Fibroblast of skin of abdomen (primary cell): Measurements from ENCODE around the gene CCR5.

Experiments used
- DNase-seq: peaks from one replicate; pipeline ENCODE4 v3.0.0-alpha.2; 2013

CCR5 gene

DNA sequence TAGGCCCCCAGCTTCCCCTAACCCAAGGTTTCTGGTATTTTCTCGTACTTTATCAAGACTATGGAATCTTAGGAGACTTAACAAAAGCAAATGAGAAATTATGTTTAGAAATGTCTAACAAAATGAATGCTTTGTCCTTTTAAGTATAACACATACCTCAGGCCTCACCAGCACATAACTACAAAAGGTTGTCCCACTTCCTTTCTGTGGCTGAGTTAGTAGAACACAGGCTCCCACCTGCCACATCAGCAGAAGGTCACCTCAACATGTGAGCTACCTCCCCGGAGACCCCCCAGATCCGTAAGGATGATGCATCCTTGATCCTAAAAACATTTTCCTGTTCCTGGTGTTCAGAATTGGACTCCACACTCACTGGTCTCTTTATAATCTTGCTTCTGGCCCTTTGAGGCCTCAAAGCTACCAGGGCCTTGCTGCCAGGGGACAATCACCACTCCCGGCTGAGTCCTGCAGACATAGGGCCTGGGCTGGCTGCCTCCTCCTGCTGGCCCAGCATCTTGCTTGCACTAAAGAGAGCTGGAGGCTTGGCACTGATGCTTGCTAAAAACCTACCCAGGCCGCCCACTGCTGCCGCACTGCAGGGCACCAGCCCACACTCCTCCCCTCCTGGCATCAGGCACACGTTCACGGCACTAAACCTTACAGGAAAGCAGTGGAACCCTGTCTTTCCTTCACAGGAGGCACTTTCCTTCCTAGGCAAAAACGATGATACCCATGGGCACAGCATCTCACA is 39.2 kb downstream of the CCR5 start:
- DNase-seq, result no peak

DNA sequence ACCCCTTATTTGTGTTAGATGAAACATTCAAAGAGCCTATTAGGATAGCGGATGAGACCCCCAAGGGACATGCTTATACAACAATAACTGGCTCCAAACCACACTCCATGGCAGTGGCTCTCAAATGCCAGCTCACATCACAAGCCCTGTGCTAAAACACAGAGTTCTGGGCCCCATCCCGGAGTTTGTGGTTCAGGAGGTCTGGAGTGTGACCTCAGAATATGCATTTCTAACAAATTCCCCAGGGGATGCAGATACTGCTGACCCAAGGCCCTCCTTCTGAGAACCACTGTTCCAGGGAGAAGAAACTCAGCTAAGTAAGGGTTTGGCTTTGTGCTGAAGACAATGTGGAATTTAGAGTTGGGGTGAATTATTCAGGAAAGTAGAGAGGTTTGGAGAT is 39.9 kb downstream of the CCR5 start:
- DNase-seq, result no peak

DNA sequence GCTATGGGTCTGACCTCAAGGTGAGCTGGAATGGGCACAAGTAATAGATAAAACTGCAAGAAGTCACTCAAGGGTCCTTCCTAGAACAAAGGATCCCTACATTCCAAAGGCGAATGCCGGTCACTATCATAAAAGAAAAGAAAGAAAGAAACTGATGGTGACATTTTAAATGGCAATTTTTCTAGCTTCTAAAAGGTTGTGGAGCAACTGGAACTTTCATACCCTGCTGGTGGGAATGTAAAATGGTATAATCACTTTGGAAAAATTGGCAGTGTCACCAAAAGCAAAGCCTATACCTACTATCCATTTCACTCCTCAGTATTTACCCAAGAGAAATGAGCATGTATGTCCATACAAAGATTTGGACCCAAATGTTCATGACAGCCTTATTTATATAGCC is 40.5 kb downstream of the CCR5 start:
- no peak for DNase-seq

DNA sequence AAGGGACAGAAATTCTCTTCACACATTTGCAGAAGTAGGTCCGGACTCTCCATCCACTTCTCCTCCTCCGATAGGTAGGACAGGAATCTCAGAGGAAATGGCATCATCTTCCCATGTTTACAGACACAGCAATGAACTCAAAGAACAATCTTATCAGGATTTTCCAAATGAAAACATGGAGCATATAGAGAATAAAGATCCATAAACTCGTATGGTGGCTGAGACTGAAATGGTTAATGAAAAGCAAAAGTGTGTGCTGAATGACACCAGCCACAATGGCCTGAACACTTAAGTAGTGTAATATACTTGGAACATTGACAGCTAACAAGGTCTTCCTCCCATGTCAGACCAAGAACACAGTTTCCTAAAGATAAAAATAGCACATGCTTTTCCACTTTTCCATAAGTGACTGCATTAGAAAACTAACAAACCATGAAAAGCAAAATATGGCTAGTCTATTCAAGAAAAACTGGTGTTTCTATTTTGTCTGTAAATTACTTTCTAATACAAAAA is 42.1 kb downstream of the CCR5 start:
- no peak for DNase-seq

DNA sequence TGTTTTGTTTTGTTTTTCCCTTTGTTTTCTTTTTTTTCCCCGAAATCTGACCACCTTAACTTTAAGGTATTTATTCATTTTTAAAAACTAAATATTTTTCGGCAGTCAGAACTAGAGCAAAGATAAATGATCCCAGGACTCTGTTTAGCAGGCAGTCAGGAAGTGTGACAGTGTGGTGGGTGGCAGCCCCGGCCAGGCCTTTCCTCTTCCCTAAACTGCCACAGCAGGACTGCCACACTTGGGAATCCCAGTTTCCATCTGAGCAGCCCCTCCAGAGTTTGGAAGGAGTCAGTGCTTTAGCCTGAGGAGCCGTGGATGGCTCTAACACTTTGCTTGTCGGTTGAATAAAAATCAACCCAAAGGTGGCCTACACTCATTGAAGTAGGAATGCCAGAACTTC is 43.2 kb downstream of the CCR5 start:
- no peak for DNase-seq

DNA sequence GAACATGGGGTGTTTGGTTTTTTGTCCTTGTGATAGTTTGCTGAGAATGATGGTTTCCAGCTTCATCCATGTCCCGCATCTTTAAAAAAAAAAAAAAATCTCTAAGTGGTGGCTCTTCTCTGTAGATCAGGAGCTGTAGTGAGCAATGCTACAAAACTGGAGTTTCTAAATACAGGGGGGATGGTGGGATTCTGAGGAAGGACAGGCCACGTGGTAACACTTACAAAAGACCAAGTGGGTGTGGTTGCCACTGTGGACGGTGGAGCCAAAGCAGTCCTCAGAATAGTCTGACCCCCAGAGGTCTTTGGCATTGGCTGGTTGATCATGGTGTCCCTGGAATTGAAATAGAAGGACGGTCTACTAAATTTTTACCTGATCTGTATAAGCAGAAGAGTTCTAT is 44.0 kb downstream of the CCR5 start:
- no peak for DNase-seq

DNA sequence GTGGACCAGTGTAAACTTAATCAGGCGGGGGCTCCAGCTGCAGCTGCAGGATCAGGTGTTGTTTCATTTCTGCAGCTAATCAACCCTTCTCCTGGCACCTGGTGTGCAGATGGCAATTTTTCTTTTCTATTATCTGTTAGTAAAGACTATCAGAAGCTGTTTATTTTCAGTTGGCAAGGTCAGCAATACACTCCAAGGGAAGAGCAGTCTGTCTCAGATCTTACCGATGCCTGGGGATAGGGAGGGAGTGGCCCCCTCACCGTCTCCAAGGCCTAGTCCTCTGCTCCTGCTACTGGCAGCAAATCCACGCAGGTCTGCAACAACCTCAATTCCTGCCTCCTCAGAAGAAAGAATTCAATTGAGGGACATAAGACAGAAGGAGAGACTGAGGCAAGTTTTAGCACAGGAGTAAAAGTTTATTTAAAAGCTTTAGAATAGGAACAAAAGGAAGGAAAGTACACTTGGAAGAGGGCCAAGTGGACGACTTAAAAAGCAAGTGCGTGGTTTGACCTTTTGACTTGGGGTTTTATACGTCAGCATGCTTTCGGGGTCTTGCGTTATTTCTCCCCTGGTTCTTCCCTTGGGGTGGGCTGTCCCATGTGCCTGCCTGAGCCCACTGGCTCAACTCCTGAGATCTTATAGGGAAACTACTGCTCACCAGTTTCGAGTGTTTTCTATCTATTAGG is 45.5 kb downstream of the CCR5 start:
- no peak for DNase-seq

DNA sequence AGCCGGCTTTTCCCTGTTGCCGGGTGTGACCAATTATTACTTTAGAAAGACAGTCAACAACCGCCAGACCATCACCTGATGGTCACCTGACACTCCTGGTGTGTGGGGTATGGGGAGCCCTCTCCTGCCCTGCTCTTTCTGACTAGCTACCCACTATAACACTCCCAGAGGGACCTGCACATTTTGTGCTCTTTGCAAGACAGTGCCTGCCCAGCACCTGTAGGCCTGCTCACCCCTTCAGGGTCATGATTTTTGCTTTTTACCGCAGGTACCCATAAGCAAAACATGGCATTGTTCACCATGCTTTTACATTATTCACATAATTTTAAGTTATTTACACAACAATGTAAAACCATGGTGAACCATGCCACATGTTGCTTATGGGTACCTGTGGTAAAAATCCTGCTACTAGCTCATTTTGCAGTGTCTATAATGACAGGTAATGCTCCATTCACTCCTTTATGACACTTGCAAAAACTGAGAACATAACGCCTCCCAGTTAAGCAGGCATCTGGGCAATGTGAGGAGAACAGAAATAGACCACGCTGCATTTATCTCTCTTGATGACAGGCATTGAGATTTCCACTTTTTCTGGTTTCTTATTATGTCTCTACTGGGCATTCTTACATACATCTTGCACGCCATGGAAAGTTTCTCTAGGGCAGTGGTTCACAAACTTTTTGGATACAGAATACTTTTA is 46.2 kb downstream of the CCR5 start:
- DNase-seq, result no peak

DNA sequence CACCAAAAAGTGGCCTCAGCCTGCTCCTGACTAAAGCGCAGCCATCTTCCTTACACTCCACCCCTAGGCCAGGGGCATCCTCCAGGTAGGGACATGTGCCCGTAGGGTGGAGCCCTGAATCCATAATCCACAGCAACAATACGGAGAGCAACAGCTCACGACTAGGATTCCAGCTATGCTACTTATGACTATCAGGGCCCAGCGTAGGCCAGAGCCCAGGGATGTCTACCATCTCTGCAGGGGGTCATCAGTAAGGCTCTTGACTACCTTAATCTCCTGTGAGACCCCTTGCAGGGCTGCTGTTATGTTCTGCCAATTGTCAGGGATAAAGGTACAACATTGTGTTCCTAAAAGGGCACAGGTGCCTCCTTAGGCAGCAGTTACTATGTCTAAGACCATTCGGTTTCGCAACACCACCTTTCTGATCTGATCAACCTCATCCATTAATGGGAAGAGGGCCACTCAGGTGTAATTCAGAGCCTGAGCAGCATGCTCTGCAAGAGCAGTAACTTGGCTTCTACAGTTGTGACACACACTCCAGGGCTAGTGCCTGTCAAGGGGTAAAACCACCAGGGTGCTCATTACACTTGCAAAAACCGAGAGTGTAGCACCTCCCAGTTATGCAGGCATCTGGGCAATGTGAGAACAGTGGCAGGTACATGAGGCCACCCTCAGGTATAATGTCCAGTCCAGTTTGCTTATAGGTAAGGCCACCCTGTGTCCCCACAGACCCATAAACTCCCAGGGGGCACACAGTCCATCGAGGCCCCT is 47.3 kb downstream of the CCR5 start:
- DNase-seq, result no peak

DNA sequence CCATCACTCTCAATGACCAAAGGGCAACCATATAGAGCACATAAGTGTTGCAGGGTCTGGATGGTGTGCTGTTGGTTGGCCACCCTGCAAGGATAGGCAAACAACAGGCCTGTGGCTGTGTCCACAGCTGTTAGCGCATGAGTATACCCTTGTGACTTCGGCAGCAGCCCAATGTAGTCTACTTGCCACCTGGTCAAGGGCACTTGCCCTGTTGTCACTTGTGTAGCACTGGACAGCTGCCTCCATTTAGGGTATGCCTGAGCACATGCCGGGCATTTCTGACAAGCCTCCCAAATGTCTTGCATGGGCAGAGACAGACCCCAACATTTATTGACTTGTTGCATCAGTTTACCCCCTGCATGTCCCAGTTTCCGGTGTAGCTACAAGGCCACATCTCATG is 49.1 kb downstream of the CCR5 start:
- no peak for DNase-seq

DNA sequence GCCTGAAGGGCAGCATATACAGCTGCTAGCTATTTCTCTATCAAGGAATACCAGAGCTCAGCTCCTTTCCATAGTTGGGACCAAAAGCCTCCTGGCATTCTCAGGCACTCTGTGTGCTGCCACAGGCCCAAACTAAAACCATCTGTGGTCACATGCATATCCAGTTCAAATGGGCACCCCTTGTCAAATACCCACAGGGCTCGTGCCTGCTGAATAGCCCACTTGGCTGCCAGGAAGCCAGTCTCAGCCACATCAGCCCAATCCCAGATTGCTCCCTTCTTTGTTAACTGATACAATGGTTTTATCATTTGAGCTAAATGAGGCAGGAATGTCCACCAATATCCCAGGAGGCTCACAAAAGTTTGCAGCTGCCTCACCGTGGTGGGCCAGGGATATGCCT is 50.2 kb downstream of the CCR5 start:
- DNase-seq, result no peak

DNA sequence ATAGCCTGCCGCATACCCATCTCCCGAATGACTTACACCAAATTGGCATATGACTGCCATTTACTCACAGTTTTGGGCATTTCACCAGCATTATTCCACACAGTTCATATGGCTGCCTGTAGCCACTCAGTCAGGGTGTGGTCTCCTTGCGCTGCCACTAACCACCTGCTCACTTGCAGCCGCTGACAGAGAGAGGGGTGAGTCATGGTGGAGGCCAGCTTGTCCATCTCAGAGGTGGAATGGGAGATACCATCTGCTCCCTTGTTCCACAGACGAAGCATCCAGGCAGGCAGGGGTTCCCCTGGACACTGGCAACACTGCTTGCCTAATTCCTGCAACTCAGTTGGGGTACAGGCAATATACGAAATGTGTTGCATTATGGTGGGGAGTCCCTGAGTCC is 51.9 kb downstream of the CCR5 start:
- DNase-seq, result no peak

DNA sequence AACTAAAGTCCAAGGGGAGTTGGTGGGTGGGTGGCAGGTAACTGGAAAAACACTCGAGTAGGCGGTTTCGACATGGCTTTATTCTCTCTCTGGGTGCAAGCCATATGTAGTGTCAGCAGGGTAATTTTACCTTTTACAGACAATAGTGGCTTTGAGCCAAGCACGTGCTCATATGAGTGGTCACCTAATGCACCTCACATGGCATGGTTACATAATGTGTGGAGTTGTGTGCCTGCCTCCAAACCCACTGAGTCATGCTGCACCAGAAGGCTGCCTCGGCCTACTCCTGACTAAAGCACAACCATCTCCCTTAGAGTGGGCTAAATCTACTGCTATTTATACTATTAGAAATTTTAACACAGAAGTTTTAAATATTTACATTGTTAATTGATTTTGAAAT is 52.8 kb downstream of the CCR5 start:
- DNase-seq, result no peak
